Hepatocyte (in vitro differentiated cells): ENCODE measurements around the gene KIF15. TPM values are rescaled to one million over a fixed set of nuclear protein-coding genes. Genes with fewer than 3 reads are reported as not detected.

ENCODE experiments used
- DNase-seq: peaks from one replicate; pipeline ENCODE4 v3.0.0-alpha.2; 2016; ENCODE audit warnings: low spot score
- H2AFZ ChIP-seq: fragments of 200-600 bp; sonication (generic); 2 replicates; pipeline ENCODE4 v1.6.0; 2016; ENCODE audit warnings: antibody characterized with exemption, mild to moderate bottlenecking
- H3K27ac ChIP-seq: fragments of 200-600 bp; sonication (generic); 2 replicates; pipeline ENCODE4 v1.5.1; 2016; ENCODE audit warnings: mild to moderate bottlenecking
- H3K27me3 ChIP-seq: fragments of 200-600 bp; sonication (generic); 2 replicates; pipeline ENCODE4 v1.6.1; 2016
- H3K36me3 ChIP-seq: fragments of 200-600 bp; sonication (generic); replicated peaks from 2 replicates; pipeline ENCODE4 v1.5.1; 2016; ENCODE audit warnings: low read depth; ENCODE audit not compliant: insufficient read depth
- H3K4me1 ChIP-seq: fragments of 200-600 bp; sonication (generic); 2 replicates; pipeline ENCODE4 v1.5.1; 2016; ENCODE audit warnings: mild to moderate bottlenecking, moderate library complexity; ENCODE audit not compliant: insufficient read depth
- H3K4me2 ChIP-seq: fragments of 200-600 bp; sonication (generic); 2 replicates; pipeline ENCODE4 v1.6.0; 2016
- H3K4me3 ChIP-seq: fragments of 200-600 bp; sonication (generic); 2 replicates; pipeline ENCODE4 v1.5.1; 2016; ENCODE audit warnings: mild to moderate bottlenecking
- H3K79me2 ChIP-seq: fragments of 200-600 bp; sonication (generic); 2 replicates; pipeline ENCODE4 v1.6.0; 2017; ENCODE audit warnings: mild to moderate bottlenecking
- H3K9me2 ChIP-seq: fragments of 200-600 bp; sonication (generic); replicated peaks from 2 replicates; pipeline ENCODE4 v1.6.0; 2017; ENCODE audit warnings: mild to moderate bottlenecking; ENCODE audit not compliant: insufficient read depth
- H3K9me3 ChIP-seq: fragments of 200-600 bp; sonication (generic); 2 replicates; pipeline ENCODE4 v1.5.1; 2016; ENCODE audit warnings: low read depth, mild to moderate bottlenecking
- H4K20me1 ChIP-seq: fragments of 200-600 bp; sonication (generic); 2 replicates; pipeline ENCODE4 v1.6.0; 2016; ENCODE audit warnings: mild to moderate bottlenecking; ENCODE audit not compliant: insufficient read depth, poor library complexity, severe bottlenecking
- CTCF ChIP-seq: fragments of 200-600 bp; sonication (generic); IDR thresholded peaks from 2 replicates; pipeline ENCODE4 v1.5.1; 2016; ENCODE audit warnings: antibody characterized with exemption, mild to moderate bottlenecking; ENCODE audit not compliant: poor library complexity
- EZH2 ChIP-seq: fragments of 200-600 bp; sonication (generic); IDR thresholded peaks from 2 replicates; pipeline ENCODE4 v1.6.1; 2016; ENCODE audit warnings: antibody characterized with exemption, mild to moderate bottlenecking, borderline replicate concordance
- EZH2phosphoT487 ChIP-seq: fragments of 200-600 bp; sonication (generic); IDR thresholded peaks from one replicate; pipeline ENCODE4 v1.6.1; 2018; ENCODE audit warnings: antibody characterized with exemption, mild to moderate bottlenecking, low read depth, moderate library complexity; ENCODE audit not compliant: unreplicated experiment, severe bottlenecking
- WGBS: methylation state at CpG from one replicate; pipeline ENCODE4 v1.1.6; 2016; ENCODE audit warnings: low lambda C conversion rate; ENCODE audit errors: missing lambda C conversion rate; 5-methylcytosine and 5-hydroxymethylcytosine counted together
- polyA plus RNA-seq: library from polyadenylated mRNA; unstranded; fragments of >200 nt; fragmentation: Nextera tagmentation; extraction: Ambion mirVana; gene quantifications from 2 replicates; pipeline ENCODE4 v1.2.1, GENCODE V29; 2016
- total RNA-seq: library from RNA; depleted of rRNA; stranded (reverse); fragments of >200 nt; gene quantifications from 2 replicates; pipeline ENCODE4 v1.2.3, GENCODE V29; 2014

Gene KIF15
- total and polyA plus RNA-seq, 2 experiments from 2014 or later = 2.6 to 4.1 TPM

DNA sequence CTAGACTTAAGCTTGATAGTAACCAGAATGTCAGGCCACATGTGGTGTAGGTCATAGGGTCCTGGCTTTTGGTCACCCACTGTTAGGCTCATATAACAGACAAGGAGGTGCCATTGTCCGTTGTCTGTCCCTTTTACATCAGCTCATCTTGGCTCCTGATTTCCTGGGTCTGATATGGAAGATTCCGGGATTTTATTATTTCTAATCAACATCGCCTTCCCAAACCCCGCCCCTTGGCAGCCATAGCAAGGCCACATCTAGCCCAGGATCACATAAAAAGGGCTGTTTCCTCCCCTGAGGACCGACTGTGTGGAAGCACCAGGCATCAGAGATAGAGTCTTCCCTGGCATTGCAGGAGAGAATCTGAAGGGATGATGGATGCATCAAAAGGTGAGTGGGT lies 112.7 kb downstream of the KIF15 start, which contains the start of gene TGM4:
TGM4 (plus strand) TSS at position 301 of the 400 bp plus-strand sequence; CDS start at position 372, 71 bp downstream.
- whole genome bisulfite sequencing = 93% methylated on average over 5 of the region's 5 CpGs
- TF ChIP-seq CTCF (no peak), EZH2 (no peak), EZH2phosphoT487 (no peak)
- Histone ChIP-seq H3K4me1 (no peaks in the 10 kb centered on the region), H3K27me3 (no peaks in the 10 kb centered on the region), H3K9me3 (no peaks in the 10 kb centered on the region), H3K4me2 (no peak within 1 kb of the TSS), H3K9me2 (no peaks in the 10 kb centered on the region), H3K79me2 (no peaks in the 10 kb centered on the region), H3K4me3 (no peak within 1 kb of the TSS), H3K36me3 (no peaks in the 10 kb centered on the region), H2AFZ (no peak within 1 kb of the TSS), H4K20me1 (no peaks in the 10 kb centered on the region), H3K27ac (no peak within 1 kb of the TSS)
- no peak for DNase-seq

GRCh38 chr3:44875596-44875995 lies 114.0 kb downstream of the KIF15 start:
- no peaks in the 10 kb centered on the region for H3K36me3 ChIP-seq
- H3K27ac ChIP-seq = no peak overlapping the region
- no peaks in the 10 kb centered on the region for H3K79me2 ChIP-seq
- no peak overlapping the region for H3K4me3 ChIP-seq
- no peak for TF ChIP-seq CTCF
- TF ChIP-seq EZH2 = no peak
- TF ChIP-seq EZH2phosphoT487 = no peak
- H3K9me2 ChIP-seq = no peaks in the 10 kb centered on the region
- no peaks in the 10 kb centered on the region for H3K9me3 ChIP-seq
- no peaks in the 10 kb centered on the region for H4K20me1 ChIP-seq
- no peaks in the 10 kb centered on the region for H3K27me3 ChIP-seq
- no peaks in the 10 kb centered on the region for H3K4me1 ChIP-seq
- H3K4me2 ChIP-seq = no peak overlapping the region
- WGBS = 92% methylated on average over 3 of the region's 3 CpGs
- no peak overlapping the region for H2AFZ ChIP-seq
- no peak for DNase-seq

DNA sequence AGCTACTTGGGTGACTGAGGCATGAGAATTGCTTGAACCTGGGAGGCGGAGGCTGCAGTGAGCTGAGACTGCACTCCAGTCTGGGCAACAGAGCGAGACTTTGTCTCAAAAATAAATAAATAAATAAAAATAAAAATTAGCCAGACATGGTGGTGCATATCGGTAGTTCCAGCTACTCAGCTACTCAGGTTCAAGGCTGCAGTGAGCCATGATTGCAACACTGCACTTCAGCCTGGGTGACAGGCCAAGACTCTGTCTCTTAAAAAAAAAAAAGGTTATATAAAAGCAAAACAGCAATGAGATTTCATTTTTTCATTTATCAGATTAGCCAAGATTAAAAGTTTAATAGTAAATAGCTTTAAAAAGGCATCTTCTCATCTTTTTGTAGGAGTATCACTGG lies 115.7 kb downstream of the KIF15 start:
- H3K27me3 ChIP-seq = no peaks in the 10 kb centered on the region
- H3K36me3 ChIP-seq = no peaks in the 10 kb centered on the region
- H3K4me2 ChIP-seq = no peak overlapping the region
- DNase-seq = no peak
- H4K20me1 ChIP-seq = no peaks in the 10 kb centered on the region
- 85% methylated on average over 3 of the region's 3 CpGs for WGBS
- no peaks in the 10 kb centered on the region for H3K79me2 ChIP-seq
- no peak overlapping the region for H3K4me3 ChIP-seq
- no peaks in the 10 kb centered on the region for H3K4me1 ChIP-seq
- TF ChIP-seq EZH2 = no peak
- no peak for TF ChIP-seq EZH2phosphoT487
- no peak for TF ChIP-seq CTCF
- H2AFZ ChIP-seq = no peak overlapping the region
- no peak overlapping the region for H3K27ac ChIP-seq
- no peaks in the 10 kb centered on the region for H3K9me3 ChIP-seq
- H3K9me2 ChIP-seq = no peaks in the 10 kb centered on the region

DNA sequence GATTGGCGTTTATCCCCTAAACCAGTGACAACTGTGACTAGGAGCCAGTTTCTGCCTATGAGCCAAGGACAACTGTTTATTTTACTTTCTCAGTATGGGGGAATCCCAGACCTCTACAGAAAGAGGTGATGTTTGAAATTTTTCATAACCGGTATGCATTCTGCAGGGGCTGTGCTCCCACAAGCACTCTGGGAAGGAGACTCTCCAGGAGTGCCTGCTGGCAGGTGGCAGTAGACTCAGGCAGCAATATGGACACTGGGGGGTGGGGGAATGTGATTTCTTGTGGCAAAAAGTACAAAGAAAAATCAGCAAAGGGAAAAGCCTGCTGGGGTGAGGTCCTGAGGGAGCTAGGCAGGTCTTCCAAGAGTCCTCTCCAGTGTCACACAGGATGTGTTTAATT lies 118.7 kb downstream of the KIF15 start:
- no peak overlapping the region for H3K4me2 ChIP-seq

More for the DNA sequence above, 118.7 kb downstream of the KIF15 start:
- DNase-seq = no peak
- H4K20me1 ChIP-seq = no peaks in the 10 kb centered on the region
- TF ChIP-seq CTCF (no peak), EZH2phosphoT487 (no peak), EZH2 (no peak)
- no peak overlapping the region for H3K4me3 ChIP-seq
- WGBS = 81% methylated on average over 2 of the region's 2 CpGs
- no peaks in the 10 kb centered on the region for H3K4me1 ChIP-seq
- H3K79me2 ChIP-seq = no peaks in the 10 kb centered on the region
- no peaks in the 10 kb centered on the region for H3K27me3 ChIP-seq
- H3K27ac ChIP-seq = no peak overlapping the region
- H3K9me3 ChIP-seq = no peaks in the 10 kb centered on the region
- H3K9me2 ChIP-seq = no peaks in the 10 kb centered on the region
- H2AFZ ChIP-seq = no peak overlapping the region
- no peaks in the 10 kb centered on the region for H3K36me3 ChIP-seq
